ENCODE results near the gene AMZ1.

DNA sequence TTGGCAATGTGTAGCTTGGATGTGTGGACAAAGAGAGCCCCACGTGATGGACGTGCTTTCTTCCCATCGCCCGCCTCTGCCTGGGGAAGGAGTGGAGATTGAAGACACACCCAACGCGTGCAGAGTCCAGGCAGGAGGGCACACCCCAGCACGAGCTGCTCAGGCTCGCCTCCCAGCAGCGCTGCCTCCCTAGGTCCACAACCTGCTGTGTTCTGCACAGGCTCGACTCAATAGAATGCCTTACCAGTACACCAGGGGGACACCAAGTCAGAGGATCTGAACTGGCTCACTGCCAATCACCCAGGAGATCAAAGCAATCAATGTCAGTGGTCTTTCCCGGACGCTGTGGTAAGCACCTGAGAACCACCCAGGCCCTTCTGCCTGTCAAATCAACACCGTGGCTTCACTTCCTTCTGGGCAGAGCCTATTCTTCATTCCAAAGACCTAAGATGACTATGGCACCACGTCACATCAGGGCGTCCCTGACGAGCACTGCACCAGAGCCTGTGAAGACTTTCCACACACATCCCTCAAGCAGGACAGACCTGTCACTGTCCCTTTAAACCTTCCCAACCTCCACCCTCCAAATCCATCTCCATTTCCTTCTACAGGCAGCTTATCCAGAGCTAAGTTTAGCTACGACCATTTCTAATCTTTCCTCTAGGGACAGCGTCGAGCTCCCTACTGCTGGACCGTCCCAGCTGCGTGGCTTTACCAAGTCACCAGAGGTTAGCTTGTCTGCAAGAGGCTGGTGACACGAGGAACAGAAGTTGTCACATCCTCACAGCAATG, 72.3 kb downstream of the AMZ1 start:
- TF ChIP-seq EP300 (IDR thresholded peaks at IDR 0.05) (no peak), POLR2A (IDR thresholded peaks at IDR 0.05; ENCODE audit: low read depth) (no peak)
- TF ChIP-seq, protein P1, sequence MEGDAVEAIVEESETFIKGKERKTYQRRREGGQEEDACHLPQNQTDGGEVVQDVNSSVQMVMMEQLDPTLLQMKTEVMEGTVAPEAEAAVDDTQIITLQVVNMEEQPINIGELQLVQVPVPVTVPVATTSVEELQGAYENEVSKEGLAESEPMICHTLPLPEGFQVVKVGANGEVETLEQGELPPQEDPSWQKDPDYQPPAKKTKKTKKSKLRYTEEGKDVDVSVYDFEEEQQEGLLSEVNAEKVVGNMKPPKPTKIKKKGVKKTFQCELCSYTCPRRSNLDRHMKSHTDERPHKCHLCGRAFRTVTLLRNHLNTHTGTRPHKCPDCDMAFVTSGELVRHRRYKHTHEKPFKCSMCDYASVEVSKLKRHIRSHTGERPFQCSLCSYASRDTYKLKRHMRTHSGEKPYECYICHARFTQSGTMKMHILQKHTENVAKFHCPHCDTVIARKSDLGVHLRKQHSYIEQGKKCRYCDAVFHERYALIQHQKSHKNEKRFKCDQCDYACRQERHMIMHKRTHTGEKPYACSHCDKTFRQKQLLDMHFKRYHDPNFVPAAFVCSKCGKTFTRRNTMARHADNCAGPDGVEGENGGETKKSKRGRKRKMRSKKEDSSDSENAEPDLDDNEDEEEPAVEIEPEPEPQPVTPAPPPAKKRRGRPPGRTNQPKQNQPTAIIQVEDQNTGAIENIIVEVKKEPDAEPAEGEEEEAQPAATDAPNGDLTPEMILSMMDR (IDR thresholded peaks at IDR 0.05): peak; percentile 5 to 45 (median 13)
